Erythroblast (primary cell): ENCODE results near the gene BMP8A.

Experiments
- GATA1 ChIP-seq: IDR thresholded peaks from 2 replicates; pipeline ENCODE4 v1.6.1; 2011; ENCODE audit warnings: low read depth, mild to moderate bottlenecking, control low read depth, low read length, moderate library complexity
- POLR2A ChIP-seq: IDR thresholded peaks from 2 replicates; pipeline ENCODE4 v1.6.1; 2011; ENCODE audit warnings: mild to moderate bottlenecking, low read length

DNA sequence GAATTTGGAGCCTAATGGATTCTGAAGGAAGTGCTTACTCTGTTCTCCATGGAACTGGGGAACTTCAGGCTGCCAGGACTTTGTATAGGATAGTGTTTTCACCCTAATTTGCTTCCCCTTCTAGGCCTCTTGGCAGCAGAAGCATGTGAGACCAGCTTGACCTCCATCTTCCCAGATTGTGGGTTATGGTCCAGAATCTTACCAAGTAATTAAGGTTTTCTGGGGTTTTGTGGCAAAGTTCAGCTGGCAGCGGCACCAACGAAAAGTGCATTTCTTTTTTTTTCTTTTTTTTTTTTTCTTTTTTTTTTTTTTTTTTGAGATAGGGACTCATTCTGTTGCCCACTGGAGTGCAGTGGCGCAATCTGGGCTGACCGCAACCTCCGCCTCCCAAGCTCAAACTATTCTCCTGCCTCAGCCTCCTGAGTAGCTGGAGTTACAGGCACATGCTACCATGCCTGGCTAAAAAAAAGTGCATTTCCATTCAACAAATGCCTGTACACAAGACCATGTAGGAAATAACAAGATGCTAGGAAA is 3.4 kb upstream of the BMP8A start:
- TF ChIP-seq POLR2A (no peak), GATA1 (no peak)
